Measurements from ENCODE around the gene NUDT4.
"Not testable (repeated sequence)": the region's sequence is repeated elsewhere in the genome, so short reads cannot be mapped to it uniquely, and the experiment has no call there.

DNA sequence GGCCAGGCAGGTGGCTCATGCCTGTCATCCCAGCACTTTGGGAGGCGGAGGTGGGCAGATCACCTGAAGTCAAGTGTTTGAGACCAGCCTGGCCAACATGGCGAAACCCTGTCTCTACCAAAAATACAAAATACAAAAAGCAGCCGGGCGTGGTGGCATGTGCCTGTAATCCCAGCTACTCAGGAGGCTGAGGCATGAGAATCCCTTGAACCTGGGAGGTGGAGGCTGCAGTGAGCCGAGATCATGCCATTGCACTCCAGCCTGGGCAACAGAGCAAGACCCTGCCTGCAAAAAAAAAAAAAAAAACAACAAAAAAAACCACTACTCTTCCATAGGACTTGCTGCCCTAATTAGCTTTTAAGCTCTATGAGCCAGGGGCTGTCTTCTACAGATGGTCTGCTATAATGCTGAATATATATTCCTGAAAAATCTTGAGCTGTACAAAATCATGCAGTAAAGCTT, 4.3 kb downstream of the NUDT4 start:
- not testable (repeated sequence) for TF ChIP-seq KDM5A (IDR thresholded peaks at IDR 0.05; ENCODE audit: low read length); RAD21 (IDR thresholded peaks at IDR 0.05 in 1 of 2, conservative IDR thresholded peaks at IDR 0.05 in 1 of 2; ENCODE audit: low read depth in 2 of 2, low read length in 2 of 2)
- TF ChIP-seq, protein P1, sequence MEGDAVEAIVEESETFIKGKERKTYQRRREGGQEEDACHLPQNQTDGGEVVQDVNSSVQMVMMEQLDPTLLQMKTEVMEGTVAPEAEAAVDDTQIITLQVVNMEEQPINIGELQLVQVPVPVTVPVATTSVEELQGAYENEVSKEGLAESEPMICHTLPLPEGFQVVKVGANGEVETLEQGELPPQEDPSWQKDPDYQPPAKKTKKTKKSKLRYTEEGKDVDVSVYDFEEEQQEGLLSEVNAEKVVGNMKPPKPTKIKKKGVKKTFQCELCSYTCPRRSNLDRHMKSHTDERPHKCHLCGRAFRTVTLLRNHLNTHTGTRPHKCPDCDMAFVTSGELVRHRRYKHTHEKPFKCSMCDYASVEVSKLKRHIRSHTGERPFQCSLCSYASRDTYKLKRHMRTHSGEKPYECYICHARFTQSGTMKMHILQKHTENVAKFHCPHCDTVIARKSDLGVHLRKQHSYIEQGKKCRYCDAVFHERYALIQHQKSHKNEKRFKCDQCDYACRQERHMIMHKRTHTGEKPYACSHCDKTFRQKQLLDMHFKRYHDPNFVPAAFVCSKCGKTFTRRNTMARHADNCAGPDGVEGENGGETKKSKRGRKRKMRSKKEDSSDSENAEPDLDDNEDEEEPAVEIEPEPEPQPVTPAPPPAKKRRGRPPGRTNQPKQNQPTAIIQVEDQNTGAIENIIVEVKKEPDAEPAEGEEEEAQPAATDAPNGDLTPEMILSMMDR (IDR thresholded peaks at IDR 0.05; ENCODE audit: control extremely low read depth in 1 of 3, insufficient read depth in 1 of 3, low read depth in 1 of 3, low read length in 3 of 3), result not testable (repeated sequence)

Measured in H1 (cell line).